Smooth muscle cell of the umbilical artery (primary cell): ENCODE results near the gene DHRS7. TPM values are rescaled to one million over a fixed set of nuclear protein-coding genes. Genes with fewer than 3 reads are reported as not detected.

Experiments
- total RNA-seq: library from RNA; depleted of rRNA; stranded (reverse); fragments of >200 nt; gene quantifications from 2 replicates; pipeline ENCODE4 v1.2.3, GENCODE V29; 2014

The DHRS7 gene
- 85.2 and 109 TPM in 2 replicates for total RNA-seq

GRCh38 chr14:60164712-60165546 is at the start of gene DHRS7:
DHRS7 (minus strand) TSS chr14:60165398; CDS start chr14:60165309, 89 bp downstream.

Other genes with a start within 250 kb of the DHRS7 start
- not detected in 2 replicates for gene LRRC9, start 245.3 kb downstream of the DHRS7 start, total RNA-seq
- gene PCNX4, start 73.5 kb downstream of the DHRS7 start, total RNA-seq, result 96.8 and 143 TPM in 2 replicates
- gene PPM1A, start 83.8 kb upstream of the DHRS7 start, total RNA-seq, result 22.9 and 43.4 TPM in 2 replicates